DMS53 treated with DMSO at 0.1 percent for 48 hours (cell line): ENCODE data around the gene DHRSX.
"Not testable (repeated sequence)": the region's sequence is repeated elsewhere in the genome, so short reads cannot be mapped to it uniquely, and the experiment has no call there.

Experiments
- DNase-seq: peaks from one replicate; lab custom pipeline; 2025; ENCODE audit not compliant: unreplicated experiment; lab: John Stamatoyannopoulos, UW

DHRSX gene

DNA sequence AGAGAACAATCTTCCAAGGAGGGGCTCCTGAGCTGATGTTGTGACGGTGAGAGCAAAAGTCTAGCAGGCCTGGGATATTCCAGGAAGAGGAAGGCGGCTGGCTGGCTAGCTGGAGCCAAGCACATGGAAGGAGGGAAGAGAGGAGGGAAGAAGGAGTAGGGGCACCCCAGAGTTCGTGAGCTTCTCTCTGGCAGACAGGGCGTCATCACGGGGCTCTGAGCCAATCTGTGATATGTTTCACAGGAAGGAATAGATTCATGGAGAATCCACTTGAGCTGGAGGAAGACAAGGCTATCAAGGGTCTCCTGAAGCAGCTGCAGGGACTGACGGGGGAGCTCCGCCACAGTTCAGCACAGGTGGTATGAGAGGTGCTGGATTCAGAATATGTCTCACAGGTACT, 73.6 kb downstream of the DHRSX start:
- no peak for DNase-seq

DNA sequence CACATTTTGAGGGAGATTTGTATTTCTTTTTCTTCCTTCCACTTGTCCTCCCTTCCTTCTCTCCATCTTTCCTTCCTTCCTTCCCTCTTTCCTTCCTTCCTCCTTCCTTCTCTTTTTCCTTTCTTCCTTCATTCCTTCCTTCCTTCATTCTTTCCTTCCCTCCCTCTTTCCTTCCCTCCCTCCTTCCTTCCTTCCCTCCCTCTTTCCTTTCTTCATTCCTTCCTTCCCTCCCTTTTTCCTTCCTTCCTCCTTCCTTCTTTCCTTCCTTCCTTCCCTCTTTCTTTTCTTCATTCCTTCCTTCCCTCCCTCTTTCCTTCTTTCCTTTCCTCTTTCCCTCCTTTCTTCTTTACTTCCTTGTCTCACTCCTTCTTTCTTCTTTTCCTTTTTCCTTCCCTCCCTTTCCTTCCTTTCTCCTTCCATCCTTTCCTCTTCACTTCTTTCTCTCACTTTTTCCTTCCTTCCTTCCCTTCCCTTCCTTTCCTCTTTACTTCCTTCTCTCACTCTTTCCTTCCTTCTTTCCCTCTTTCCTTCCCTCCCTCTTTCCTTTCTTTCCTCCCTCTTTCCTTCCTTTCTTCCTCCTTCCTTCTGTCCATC, 74.4 kb downstream of the DHRSX start:
- no peak for DNase-seq

DNA sequence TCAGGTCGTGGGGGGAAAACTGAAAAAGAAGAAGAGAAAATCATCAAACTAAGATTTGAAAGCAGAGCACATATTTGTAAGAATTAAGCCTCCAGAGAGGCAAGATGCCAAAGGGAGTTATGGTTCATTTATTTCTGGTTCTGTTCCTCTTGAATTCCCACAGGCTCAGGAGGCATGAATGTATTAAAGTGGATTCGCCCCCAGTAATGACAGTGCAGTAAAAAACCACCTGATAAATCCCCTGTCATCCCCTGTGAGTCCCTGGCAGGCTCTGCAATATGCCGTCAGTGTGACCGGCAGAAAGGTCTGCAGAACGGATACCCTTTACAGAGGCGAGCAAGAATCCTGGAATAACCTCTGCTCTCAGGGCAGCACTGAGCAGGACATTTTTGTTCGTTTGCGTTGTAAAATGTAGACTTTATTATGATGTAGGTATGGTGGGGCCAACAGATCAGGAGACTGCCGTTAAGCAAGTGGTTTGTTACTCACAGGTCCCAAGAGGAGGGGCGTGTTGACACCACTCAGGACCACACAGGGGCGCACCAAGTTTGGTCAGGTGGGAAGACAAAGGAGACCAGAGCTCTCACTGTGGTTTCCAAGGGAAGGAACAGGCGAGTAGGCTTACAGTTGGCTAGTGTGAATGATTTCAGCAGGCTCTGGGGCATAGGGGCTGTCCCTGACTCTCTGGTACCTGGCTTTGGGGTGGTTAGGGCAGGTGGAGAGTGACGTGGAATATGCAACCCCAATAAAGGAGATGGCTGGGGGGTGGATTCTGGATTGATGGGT, 75.3 kb downstream of the DHRSX start:
- no peak for DNase-seq

DNA sequence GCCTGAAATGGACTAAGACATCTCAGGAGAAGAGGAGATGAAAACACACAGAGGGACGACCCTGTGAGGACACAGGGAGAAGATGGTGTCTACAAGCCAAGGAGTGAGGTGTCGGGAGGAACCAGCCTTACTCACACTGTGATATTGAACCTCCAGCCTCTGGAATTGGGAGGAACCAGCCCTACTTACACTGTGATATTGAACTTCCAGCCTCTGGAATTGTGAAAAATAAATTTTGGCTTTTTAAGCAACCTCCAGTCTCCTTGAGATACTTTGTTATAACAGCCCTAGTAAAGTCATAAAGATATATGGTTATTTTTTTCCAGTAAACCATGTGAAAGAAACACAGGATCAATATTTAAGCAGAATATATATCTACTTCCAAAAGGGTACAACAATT, 76.5 kb downstream of the DHRSX start:
- no peak for DNase-seq

DNA sequence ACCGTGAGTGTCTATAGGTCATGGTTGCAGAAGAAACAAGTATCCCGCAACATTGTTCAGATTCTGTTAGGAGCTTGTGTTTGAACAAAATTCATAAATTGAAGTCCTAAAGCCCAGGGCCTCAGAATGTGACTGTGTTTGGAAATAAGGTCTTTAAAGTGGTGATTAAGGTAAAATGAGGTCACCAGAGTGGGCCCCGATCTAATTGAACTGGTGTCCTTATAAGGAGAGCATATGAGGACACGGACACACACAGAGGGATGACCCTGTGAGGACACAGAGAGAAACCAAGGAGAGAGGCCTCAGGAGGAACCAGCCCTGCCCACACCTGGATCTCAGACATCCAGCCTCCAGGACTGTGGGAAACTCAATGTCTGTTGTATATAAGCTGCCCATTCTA, 76.9 kb downstream of the DHRSX start:
- no peak for DNase-seq

DNA sequence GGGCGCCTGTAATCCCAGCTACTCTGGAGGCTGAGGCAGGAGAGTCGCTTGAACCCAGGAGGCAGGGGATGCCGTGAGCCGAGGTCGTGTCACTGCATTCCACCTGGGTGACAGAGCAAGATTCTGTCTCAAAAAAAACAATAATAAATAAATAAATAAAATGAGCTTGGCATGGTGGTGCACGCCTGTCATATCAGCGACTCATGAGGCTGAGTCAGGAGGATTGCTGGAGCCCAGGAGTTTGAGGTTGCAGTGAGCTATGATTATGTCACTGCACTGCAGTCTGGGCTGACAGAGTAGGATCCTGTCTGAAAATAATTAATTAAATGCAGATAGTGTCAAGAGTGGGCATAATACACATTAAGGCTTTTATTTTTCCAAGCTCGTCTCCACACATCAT, 77.5 kb downstream of the DHRSX start:
- no peak for DNase-seq

DNA sequence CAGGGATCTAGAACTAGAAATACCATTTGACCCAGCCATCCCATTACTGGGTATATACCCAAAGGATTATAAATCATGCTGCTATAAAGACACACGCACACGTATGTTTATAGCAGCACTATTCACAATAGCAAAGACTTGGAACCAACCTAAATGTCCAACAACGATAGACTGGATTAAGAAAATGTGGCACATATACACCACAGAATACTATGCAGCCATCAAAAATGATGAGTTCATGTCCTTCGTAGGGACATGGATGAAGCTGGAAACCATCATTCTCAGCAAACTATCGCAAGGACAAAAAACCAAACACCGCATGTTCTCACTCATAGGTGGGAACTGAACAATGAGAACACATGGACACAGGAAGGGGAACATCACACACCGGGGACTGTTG, 81.4 kb downstream of the DHRSX start:
- not testable (repeated sequence) for DNase-seq

DNA sequence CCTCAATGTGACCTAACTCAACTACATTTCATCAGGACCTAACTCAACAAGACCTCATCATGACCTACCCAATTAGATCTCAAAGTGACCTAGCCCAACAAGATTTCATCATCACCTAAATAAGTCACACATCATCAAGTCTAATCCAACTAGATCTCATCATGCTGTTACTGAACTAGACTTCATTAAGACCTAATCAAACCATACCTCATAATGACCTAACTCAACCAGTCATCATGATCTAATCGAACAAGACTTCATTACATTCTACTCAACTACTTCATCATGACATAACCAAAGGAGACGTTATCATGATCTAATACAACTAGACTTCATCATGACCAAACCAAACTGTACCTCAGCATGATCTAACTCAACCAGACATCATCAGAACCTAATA, 82.8 kb downstream of the DHRSX start:
- DNase-seq: no peak

DNA sequence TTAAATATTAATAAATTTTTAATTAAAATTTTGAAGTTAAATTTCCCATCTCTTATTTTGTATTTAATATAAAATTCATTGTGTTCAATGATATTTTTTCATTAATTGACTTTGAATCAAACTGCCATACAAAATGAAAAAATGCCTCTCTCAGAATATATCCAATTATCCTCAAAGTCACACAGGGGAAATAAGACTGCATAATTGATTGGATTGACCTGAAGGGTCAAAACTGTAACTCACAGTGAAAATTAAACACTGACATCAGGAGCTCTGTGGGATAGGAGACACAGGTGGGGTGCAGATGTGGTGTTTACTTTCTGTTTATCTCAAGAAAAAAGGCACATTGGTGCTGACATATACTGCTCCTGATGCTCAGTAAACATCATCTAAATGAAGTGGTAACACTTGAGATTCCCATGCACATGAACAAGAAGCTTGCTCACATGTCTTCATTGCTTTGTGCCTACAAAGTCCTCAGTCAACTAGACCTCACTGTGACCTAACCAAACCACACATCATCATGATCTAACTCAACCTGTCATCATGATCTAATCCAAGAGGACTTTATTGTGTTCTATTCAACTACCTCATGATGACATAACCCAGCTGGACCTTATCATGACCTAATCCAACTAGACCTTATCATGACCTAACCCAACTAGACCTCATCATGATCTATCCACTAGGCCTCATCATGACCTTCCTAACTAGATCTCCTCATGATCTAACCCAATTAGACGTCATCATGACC, 83.7 kb downstream of the DHRSX start:
- DNase-seq: no peak

DNA sequence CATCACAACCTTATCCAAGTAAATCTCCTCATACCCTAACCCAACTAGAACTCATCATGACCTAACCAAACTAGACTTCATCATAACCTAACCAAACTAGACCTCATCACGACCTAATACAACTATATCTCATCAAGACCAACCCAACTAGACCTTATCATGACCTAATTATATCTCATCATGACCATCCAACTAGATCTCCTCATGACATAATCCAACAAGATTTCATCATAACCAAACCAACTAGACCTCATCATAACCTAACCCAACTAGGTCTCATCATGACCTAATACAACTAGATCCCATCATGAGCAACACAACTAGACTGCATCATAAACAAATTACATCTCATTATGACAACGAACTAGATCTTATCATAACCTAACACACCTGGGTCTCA, 86.4 kb downstream of the DHRSX start:
- no peak for DNase-seq

DNA sequence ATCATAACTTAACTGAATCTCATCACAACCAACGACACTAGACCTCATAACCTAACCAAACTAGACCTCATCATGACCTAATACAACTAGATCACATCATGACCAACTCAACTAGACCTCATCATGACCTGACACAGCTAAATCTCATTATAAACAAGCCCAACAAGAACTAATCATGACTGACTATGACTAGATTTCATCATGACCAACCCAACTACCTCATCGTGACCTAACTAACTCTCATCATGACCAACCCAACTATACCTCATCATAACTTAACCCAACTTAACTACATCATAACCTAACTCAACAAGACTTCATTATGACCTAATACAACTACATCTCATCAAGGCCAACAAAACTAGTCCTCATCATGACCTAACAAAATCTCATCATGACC, 86.8 kb downstream of the DHRSX start:
- no peak for DNase-seq

DNA sequence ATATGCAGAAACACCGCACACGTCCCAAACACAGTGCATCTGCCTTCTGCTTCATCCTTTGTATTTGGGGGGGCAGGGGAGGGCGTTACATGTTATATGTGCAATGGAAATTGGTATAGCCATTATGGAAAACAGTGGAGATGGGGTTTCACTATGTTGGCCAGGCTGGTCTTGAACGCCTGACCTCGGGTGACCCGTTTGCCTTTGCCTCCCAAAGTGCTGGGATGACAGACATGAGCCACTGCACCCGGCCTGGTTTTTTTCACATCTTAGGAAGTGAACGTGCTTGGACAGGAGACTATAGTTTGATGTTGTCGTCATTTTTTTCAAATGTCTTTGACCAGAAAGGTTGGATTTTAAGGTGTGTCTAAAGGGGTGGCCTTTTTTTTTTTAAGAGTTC, 88.6 kb downstream of the DHRSX start:
- no peak for DNase-seq

DNA sequence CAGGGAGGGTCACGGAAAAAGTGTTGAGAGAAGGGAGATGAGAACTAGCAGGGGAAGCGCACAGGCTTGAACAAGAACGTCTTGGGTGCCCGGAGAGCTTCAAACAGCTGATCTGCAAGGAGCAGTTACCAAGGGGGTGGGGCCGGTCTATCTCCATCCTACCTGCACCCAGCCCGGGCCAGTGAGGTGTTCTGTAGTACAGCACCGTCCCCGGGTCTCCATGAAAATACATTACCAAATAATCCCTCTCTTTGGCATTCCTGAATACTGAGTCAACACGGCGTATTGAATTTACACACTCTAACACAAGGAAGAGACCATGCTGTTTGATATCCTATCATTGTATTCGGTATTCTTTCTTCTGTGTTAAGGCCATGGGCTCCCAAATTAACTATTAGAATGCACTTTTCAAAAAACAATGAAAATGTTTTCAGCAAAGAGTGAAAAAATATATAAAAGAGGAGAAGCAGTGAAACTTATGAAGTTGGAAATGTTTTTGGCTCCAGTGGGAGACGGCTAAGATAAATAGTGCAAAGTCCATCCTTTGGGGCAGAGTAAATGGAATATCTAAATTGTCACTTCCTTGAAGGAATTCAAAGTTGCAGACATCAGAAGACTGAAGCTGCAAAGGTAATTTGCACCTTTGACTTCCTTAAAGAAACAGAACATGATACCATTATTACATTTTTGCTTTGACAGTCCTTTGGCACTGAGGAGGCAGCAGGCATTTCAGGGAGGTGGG, 90.3 kb downstream of the DHRSX start:
- DNase-seq: no peak

DNA sequence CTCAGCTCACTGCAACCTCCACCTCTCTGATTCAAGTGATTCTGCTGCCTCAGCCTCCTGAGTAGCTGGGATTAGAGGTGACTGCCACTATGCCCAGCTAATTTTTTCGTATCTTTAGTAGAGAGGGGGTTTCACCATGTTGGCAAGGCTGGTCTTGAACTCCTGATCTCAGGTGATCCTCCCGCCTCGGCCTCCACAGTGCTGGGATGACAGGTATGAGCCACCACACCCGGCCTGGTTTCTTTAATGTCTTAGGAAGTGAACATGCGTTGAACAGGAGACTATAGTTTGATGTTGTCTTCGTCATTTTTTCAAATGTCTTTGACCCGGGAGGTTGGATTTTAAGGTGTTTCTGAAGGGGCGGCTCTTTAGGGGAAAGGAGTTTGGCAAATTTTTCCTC, 91.0 kb downstream of the DHRSX start:
- no peak for DNase-seq

DNA sequence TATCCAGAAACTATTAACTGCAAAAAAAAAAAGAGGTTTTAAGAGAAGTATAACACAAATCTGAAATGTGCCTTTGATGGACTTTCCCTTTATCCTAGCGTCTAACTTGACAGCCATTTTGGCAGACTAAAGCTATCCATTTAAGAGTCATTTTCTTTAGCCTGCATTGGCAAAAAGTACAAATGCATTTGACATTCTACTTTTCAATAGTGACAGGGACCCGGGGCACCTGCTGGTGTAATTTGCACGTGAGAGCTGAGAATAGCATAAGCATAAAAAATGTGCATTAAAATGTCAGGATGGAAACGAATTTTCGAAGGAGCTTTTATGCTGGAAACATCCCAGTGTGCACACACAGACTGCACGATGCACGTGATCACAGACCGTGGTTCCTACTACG, 91.9 kb downstream of the DHRSX start:
- DNase-seq: no peak

DNA sequence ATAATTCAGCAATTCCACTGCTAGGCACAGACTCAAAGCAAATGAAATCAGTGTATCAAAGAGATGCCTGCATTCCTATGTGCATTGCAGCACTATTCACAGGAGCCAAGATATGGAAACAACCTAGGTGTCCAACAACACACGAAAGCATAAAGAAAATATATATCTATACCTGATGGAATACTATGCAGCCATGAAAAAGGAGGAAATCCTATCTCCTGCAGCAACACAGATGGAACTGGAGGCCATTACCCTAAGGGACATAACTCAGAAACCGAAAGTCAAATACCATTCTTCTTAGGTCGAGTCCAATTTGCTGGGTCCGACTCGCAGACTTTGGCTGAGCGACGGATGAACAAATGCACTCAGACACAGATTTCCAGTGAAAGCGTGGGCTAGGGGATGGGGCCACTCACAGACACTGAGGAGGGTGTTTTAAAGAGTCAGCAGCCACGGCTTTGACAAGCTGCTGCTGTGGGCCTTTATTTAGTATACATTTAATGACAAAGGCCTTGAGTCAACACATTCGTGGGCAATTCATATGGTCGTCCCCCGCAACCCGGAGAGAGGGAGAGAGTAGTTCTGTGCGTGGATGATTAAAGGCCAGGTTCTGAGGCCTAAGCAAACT, 93.8 kb downstream of the DHRSX start:
- DNase-seq: no peak

DNA sequence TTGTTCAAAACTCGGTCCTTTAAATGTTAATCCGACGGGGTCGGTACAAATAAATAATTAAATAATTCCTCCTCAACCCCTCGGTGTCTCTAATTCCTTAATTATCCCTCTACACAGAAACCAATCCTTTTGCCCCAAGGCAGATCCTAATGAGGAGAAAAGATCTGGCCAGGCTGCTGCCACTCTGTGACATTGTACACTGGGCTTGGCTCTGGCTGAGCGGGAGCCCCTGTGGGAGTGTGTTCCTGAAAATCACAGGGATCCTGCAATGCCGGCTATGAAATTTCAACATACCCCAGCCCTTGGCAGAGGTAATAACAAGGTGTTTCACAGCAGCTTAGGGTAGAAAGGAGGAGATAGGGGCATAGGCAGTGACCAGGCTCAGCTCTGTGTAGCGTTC, 96.0 kb downstream of the DHRSX start:
- no peak for DNase-seq

DNA sequence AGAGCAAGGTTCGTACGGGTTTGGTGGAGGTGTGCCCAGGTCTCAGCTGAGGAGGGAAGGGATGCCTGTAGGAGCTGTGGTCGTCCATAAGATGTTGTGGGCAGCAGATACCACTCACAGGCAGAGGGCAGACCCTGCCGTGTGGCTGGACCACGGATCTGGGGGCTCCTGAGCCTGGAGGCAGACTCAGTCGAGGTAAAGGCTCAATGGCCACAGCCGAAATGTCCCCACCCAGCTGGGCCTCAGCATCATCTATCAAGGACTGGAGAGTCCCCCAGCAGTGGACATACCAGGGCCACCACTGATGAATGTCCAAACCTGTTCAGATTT, 98.5 kb downstream of the DHRSX start:
- DNase-seq: no peak

DNA sequence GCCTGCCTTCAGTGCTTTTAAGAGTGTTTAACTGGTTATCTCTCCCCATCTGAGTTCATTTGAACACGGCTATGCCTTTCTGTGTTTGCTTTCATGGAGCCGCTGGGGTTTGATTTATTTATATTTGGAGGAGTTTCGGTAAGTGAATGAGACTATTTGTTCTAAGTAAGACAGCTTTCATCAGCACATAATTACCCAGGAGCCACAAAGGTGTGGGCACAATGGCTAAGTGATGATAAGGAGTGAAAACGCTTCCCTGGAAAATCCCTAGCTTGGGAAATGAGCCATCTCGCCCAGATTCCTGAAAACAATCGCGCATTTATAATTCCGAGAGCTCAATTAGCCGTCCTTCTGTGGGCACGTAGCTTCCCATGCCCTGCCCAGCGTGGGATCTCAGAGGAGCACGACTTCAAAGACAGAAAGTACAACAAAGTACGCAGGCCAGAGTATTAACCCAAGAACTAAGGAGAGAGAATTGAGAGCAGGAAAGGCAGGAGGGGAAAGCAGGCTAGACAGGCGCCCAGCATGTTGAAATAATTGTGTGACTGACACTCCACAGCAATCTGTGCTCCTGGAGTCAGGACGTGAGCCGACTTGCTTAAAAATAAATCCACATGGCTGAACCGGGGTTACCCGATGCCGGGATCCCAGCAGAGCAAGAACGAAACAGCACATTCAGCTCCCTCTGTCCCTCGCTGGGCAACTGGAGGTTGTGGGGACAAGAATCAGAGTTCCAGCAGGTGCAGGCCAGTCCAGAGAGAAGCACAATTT, 99.0 kb downstream of the DHRSX start:
- DNase-seq: no peak

DNA sequence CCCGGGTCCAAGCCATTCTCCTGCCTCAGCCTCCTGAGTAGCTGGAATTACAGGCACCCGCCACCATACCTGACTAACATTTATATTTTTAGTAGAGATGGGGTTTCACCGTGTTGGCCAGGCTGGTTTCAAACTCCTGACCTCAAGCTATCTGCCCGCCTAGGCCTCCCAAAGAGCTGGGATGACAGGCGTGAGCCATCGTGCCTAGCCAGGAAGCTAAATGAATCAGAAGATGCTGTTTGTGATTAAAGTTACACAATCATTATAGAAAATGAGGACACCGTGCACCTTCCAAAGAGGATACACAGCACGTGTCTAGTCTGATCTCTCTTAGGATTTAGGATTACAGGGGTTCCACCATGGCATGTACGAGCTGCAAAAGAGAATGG, 99.6 kb downstream of the DHRSX start:
- no peak for DNase-seq
